WTC11 (cell line): Measurements from ENCODE around the gene WFDC2. TPM values are rescaled to one million over a fixed set of nuclear protein-coding genes. Genes with fewer than 3 reads are reported as not detected.

Experiments used
- ATAC-seq: fragments of 200-7000 bp; cut with Tn5 transposase; 2 replicates; pipeline ENCODE4 v1.10.0; 2021; ENCODE audit warnings: mild to moderate bottlenecking, moderate library complexity
- CTCF ChIA-PET: fragments of 300-600 bp; sonication (Branson Sonifier 250); formaldehyde crosslinking; loops from one replicate; lab custom pipeline; 2021; ENCODE audit warnings: antibody characterized with exemption; lab: Charles Lee
- POLR2A ChIA-PET: fragments of 350-600 bp; sonication (Branson Sonifier 250); formaldehyde crosslinking; loops from one replicate; lab custom pipeline; 2021; ENCODE audit warnings: antibody characterized with exemption; lab: Charles Lee
- DNase-seq: peaks from one replicate; pipeline ENCODE4 v3.0.0; 2021; ENCODE audit warnings: low spot score
- H3K27ac Mint-ChIP-seq: 2 replicates; pipeline ENCODE4 v1.8.0; 2021; ENCODE audit warnings: mixed read lengths
- H3K27me3 Mint-ChIP-seq: 2 replicates; pipeline ENCODE4 v1.8.0; 2021; ENCODE audit warnings: low read depth, mild to moderate bottlenecking, moderate library complexity, mixed read lengths
- H3K36me3 Mint-ChIP-seq: 2 replicates; pipeline ENCODE4 v1.8.0; 2021; ENCODE audit warnings: mixed read lengths
- H3K4me1 Mint-ChIP-seq: 2 replicates; pipeline ENCODE4 v1.8.0; 2022; ENCODE audit warnings: mixed read lengths
- H3K4me3 Mint-ChIP-seq: 2 replicates; pipeline ENCODE4 v1.8.0; 2021; ENCODE audit warnings: mild to moderate bottlenecking, moderate library complexity, mixed read lengths
- H3K9me3 Mint-ChIP-seq: 2 replicates; pipeline ENCODE4 v1.8.0; 2021; ENCODE audit warnings: mixed read lengths
- FOXJ3 ChIP-seq: sonication (generic); formaldehyde crosslinking; IDR thresholded peaks from 2 replicates; pipeline ENCODE4 v1.9.0; 2021; ENCODE audit warnings: missing genetic modification reagents, mild to moderate bottlenecking, borderline replicate concordance
- FOXP1 ChIP-seq: sonication (generic); formaldehyde crosslinking; IDR thresholded peaks from 2 replicates; pipeline ENCODE4 v1.8.0; 2022; ENCODE audit warnings: missing genetic modification reagents, mild to moderate bottlenecking, moderate library complexity, borderline replicate concordance
- MXD4 ChIP-seq: fragments of 250-450 bp; sonication (Bioruptor Pico); IDR thresholded peaks from 2 replicates; pipeline ENCODE4 v1.8.0; 2021; ENCODE audit warnings: mild to moderate bottlenecking, moderate library complexity, borderline replicate concordance
- MYBL2 ChIP-seq: sonication (generic); formaldehyde crosslinking; IDR thresholded peaks from 2 replicates; pipeline ENCODE4 v1.8.1; 2023; ENCODE audit warnings: mild to moderate bottlenecking, moderate library complexity, missing genetic modification reagents
- NR3C1 ChIP-seq: sonication (generic); formaldehyde crosslinking; conservative IDR thresholded peaks from 2 replicates; pipeline ENCODE4 v1.8.1; 2023; ENCODE audit warnings: low read depth, mild to moderate bottlenecking, missing genetic modification reagents
- TP53 ChIP-seq: sonication (generic); formaldehyde crosslinking; IDR thresholded peaks from 2 replicates; pipeline ENCODE4 v1.8.1; 2023; ENCODE audit warnings: mild to moderate bottlenecking, missing genetic modification reagents
- ZBTB21 ChIP-seq: sonication (generic); formaldehyde crosslinking; IDR thresholded peaks from 2 replicates; pipeline ENCODE4 v1.8.1; 2023; ENCODE audit warnings: mild to moderate bottlenecking, missing genetic modification reagents, borderline replicate concordance
- ZNF219 ChIP-seq: sonication (generic); formaldehyde crosslinking; IDR thresholded peaks from 2 replicates; pipeline ENCODE4 v1.8.0; 2023; ENCODE audit warnings: missing genetic modification reagents, mild to moderate bottlenecking, borderline replicate concordance
- ZNF396 ChIP-seq: fragments of 250-450 bp; sonication (Bioruptor Pico); IDR thresholded peaks from 2 replicates; pipeline ENCODE4 v1.8.0; 2021; ENCODE audit warnings: mild to moderate bottlenecking, moderate library complexity, borderline replicate concordance
- total RNA-seq: library from RNA; stranded (reverse); gene quantifications from 3 replicates; pipeline ENCODE4 v1.2.3, GENCODE V29; 2021
- TF ChIP-seq, protein P1 (sequence below): sonication (generic); formaldehyde crosslinking; IDR thresholded peaks from 2 replicates; pipeline ENCODE4 v1.8.1; 2022; ENCODE audit warnings: low read depth, missing genetic modification reagents, borderline replicate concordance
- TF ChIP-seq, protein P2 (sequence below): sonication (generic); formaldehyde crosslinking; IDR thresholded peaks from 2 replicates; pipeline ENCODE4 v1.8.0; 2022; ENCODE audit warnings: mild to moderate bottlenecking, missing genetic modification reagents
- TF ChIP-seq, protein P3 (sequence below): sonication (generic); formaldehyde crosslinking; IDR thresholded peaks from 2 replicates; pipeline ENCODE4 v1.8.1; 2023; ENCODE audit warnings: mild to moderate bottlenecking, missing genetic modification reagents
- TF ChIP-seq, protein P4 (sequence below): sonication (generic); formaldehyde crosslinking; IDR thresholded peaks from 2 replicates; pipeline ENCODE4 v1.8.1; 2023; ENCODE audit warnings: mild to moderate bottlenecking, missing genetic modification reagents, moderate library complexity
- TF ChIP-seq, protein P5 (sequence below): fragments of 250-450 bp; sonication (Bioruptor Pico); IDR thresholded peaks from 2 replicates; pipeline ENCODE4 v2.1.2; 2022; ENCODE audit warnings: mild to moderate bottlenecking, moderate library complexity
- TF ChIP-seq, protein P6 (sequence below): sonication (generic); formaldehyde crosslinking; IDR thresholded peaks from 2 replicates; pipeline ENCODE4 v1.8.0; 2023; ENCODE audit warnings: missing genetic modification reagents
- TF ChIP-seq, protein P7 (sequence below): fragments of 250-450 bp; sonication (Bioruptor Pico); IDR thresholded peaks from 2 replicates; pipeline ENCODE4 v1.9.0; 2021; ENCODE audit warnings: mild to moderate bottlenecking
- TF ChIP-seq, protein P8 (sequence below): sonication (generic); formaldehyde crosslinking; IDR thresholded peaks from 2 replicates; pipeline ENCODE4 v1.8.1; 2023; ENCODE audit warnings: mild to moderate bottlenecking, missing genetic modification reagents, moderate library complexity

WFDC2 gene
- total RNA-seq, 1 experiment from 2014 or later, result 76.4 TPM

DNA sequence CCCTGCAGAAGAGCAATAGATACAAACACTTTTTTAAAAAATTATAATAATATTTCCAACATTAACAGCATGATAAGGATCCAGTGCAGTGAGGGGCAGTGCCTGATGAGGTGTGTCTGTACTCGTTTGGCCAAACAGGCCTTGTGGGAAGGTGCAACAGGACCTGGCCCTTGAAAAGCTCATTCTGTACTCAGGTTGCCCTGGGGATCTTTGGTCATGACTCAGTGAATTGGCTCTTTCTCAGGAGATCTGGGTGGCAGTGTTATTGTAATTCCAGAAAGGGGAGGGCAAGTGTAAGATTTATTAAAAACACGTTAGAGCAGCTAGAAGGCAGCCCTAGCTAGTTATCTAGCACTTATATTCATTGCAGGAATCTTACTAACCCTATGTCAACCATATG, 48.7 kb downstream of the WFDC2 start (continued):
- TF ChIP-seq, protein P1, sequence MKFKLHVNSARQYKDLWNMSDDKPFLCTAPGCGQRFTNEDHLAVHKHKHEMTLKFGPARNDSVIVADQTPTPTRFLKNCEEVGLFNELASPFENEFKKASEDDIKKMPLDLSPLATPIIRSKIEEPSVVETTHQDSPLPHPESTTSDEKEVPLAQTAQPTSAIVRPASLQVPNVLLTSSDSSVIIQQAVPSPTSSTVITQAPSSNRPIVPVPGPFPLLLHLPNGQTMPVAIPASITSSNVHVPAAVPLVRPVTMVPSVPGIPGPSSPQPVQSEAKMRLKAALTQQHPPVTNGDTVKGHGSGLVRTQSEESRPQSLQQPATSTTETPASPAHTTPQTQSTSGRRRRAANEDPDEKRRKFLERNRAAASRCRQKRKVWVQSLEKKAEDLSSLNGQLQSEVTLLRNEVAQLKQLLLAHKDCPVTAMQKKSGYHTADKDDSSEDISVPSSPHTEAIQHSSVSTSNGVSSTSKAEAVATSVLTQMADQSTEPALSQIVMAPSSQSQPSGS (CRISPR knock-in tag), result no peak
- no peak for TF ChIP-seq ZBTB21 (CRISPR knock-in tag)
- TF ChIP-seq, protein P2, sequence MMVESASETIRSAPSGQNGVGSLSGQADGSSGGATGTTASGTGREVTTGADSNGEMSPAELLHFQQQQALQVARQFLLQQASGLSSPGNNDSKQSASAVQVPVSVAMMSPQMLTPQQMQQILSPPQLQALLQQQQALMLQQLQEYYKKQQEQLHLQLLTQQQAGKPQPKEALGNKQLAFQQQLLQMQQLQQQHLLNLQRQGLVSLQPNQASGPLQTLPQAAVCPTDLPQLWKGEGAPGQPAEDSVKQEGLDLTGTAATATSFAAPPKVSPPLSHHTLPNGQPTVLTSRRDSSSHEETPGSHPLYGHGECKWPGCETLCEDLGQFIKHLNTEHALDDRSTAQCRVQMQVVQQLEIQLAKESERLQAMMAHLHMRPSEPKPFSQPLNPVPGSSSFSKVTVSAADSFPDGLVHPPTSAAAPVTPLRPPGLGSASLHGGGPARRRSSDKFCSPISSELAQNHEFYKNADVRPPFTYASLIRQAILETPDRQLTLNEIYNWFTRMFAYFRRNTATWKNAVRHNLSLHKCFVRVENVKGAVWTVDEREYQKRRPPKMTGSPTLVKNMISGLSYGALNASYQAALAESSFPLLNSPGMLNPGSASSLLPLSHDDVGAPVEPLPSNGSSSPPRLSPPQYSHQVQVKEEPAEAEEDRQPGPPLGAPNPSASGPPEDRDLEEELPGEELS (CRISPR knock-in tag), result no peak
- TF ChIP-seq NR3C1, result no peak
- no peak for TF ChIP-seq MYBL2

DNA sequence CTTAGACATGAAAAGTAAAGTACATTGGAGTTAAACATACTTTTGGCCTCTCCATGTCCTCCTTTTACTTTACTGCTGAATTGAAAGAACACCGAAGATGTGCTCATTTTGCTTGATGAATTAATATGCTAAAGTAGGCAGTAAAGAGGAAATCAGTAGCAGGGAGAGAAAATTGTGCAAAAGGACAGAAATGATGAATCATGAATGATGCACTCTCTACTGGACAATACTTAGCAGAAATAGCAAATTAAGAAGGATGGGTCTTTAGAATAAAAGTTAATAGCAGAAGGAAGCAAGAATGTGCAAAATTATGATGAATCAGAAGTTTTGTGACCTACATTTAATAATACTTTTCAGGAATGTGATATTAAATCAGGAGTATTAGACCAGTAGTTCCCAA, 54.3 kb downstream of the WFDC2 start:
- H3K4me1 Mint-ChIP-seq, result no peaks in the 10 kb centered on the region

More for the DNA sequence above, 54.3 kb downstream of the WFDC2 start:
- TF ChIP-seq FOXP1 (CRISPR knock-in tag) (no peak), MXD4 (CRISPR knock-in tag) (no peak), ZNF396 (CRISPR knock-in tag) (no peak), TP53 (no peak), FOXJ3 (CRISPR knock-in tag) (no peak), ZNF219 (CRISPR knock-in tag) (no peak)
- TF ChIP-seq, protein P3, sequence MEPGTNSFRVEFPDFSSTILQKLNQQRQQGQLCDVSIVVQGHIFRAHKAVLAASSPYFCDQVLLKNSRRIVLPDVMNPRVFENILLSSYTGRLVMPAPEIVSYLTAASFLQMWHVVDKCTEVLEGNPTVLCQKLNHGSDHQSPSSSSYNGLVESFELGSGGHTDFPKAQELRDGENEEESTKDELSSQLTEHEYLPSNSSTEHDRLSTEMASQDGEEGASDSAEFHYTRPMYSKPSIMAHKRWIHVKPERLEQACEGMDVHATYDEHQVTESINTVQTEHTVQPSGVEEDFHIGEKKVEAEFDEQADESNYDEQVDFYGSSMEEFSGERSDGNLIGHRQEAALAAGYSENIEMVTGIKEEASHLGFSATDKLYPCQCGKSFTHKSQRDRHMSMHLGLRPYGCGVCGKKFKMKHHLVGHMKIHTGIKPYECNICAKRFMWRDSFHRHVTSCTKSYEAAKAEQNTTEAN, result no peak
- TF ChIP-seq, protein P4, sequence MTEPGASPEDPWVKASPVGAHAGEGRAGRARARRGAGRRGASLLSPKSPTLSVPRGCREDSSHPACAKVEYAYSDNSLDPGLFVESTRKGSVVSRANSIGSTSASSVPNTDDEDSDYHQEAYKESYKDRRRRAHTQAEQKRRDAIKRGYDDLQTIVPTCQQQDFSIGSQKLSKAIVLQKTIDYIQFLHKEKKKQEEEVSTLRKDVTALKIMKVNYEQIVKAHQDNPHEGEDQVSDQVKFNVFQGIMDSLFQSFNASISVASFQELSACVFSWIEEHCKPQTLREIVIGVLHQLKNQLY, result no peak
- TF ChIP-seq, protein P5, sequence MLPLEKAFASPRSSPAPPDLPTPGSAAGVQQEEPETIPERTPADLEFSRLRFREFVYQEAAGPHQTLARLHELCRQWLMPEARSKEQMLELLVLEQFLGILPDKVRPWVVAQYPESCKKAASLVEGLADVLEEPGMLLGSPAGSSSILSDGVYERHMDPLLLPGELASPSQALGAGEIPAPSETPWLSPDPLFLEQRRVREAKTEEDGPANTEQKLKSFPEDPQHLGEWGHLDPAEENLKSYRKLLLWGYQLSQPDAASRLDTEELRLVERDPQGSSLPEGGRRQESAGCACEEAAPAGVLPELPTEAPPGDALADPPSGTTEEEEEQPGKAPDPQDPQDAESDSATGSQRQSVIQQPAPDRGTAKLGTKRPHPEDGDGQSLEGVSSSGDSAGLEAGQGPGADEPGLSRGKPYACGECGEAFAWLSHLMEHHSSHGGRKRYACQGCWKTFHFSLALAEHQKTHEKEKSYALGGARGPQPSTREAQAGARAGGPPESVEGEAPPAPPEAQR (CRISPR knock-in tag), result no peak
- TF ChIP-seq, protein P6, sequence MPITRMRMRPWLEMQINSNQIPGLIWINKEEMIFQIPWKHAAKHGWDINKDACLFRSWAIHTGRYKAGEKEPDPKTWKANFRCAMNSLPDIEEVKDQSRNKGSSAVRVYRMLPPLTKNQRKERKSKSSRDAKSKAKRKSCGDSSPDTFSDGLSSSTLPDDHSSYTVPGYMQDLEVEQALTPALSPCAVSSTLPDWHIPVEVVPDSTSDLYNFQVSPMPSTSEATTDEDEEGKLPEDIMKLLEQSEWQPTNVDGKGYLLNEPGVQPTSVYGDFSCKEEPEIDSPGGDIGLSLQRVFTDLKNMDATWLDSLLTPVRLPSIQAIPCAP (CRISPR knock-in tag), result no peak
- TF ChIP-seq, protein P7, sequence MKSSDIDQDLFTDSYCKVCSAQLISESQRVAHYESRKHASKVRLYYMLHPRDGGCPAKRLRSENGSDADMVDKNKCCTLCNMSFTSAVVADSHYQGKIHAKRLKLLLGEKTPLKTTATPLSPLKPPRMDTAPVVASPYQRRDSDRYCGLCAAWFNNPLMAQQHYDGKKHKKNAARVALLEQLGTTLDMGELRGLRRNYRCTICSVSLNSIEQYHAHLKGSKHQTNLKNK (CRISPR knock-in tag), result no peak
- TF ChIP-seq, protein P8, sequence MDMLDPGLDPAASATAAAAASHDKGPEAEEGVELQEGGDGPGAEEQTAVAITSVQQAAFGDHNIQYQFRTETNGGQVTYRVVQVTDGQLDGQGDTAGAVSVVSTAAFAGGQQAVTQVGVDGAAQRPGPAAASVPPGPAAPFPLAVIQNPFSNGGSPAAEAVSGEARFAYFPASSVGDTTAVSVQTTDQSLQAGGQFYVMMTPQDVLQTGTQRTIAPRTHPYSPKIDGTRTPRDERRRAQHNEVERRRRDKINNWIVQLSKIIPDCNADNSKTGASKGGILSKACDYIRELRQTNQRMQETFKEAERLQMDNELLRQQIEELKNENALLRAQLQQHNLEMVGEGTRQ (CRISPR knock-in tag), result no peak
- DNase-seq, result no peak
- ChIA-PET POLR2A (no interaction called here), CTCF (interaction anchor here (2.1 kb wide), 1 partner anchor 247 kb away, joined by 11 read pairs; no protein-coding TSS in a partner anchor)
- H3K9me3 Mint-ChIP-seq, result peaks cover 8% of the 10 kb centered on the region; the same call in 1 of the 2 replicates
- H3K36me3 Mint-ChIP-seq, result no peaks in the 10 kb centered on the region
- H3K27me3 Mint-ChIP-seq, result no peaks in the 10 kb centered on the region; the same call in 1 of the 2 replicates
- no peak overlapping the region for H3K27ac Mint-ChIP-seq
- no peak for ATAC-seq
- no peak overlapping the region for H3K4me3 Mint-ChIP-seq
